GM12878 (cell line): ENCODE measurements around the gene CST8. TPM values are rescaled to one million over a fixed set of nuclear protein-coding genes. Genes with fewer than 3 reads are reported as not detected.

ENCODE experiments used
- ATAC-seq: fragments of 200-7000 bp; cut with Tn5 transposase; 3 replicates; pipeline ENCODE4 v1.9.1; 2020; ENCODE audit warnings: mild to moderate bottlenecking, moderate library complexity
- BruUV-seq: library from RNA; stranded (reverse); fragments of 400-500 nt; replicated peaks from 2 replicates; lab custom pipeline; 2021; lab: Mats Ljungman, UMichigan
- CTCF ChIA-PET: fragments of 300-600 bp; sonication (Branson Sonifier 250); formaldehyde crosslinking; extraction: SDS; loops from one replicate; lab custom pipeline; 2021; ENCODE audit warnings: inconsistent platforms; lab: Yijun Ruan, JAX
- POLR2A ChIA-PET: fragments of 350-600 bp; formaldehyde crosslinking; extraction: SDS; loops from one replicate; lab custom pipeline; 2021; ENCODE audit warnings: inconsistent platforms; lab: Charles Lee
- RAD21 ChIA-PET: fragments of 300-600 bp; sonication (Branson Sonifier 250); formaldehyde crosslinking; loops from one replicate; lab custom pipeline; 2023; ENCODE audit warnings: antibody characterized with exemption; ENCODE audit not compliant: unreplicated experiment; lab: Charles Lee
- SMC1A ChIA-PET: fragments of 300-600 bp; sonication (Branson Sonifier 250); formaldehyde crosslinking; loops from one replicate; lab custom pipeline; 2023; ENCODE audit not compliant: unreplicated experiment, uncharacterized antibody; lab: Charles Lee
- DNase-seq: peaks from one replicate; pipeline ENCODE4 v3.0.0-alpha.2; 2011; ENCODE audit warnings: low read depth, low spot score
- FAIRE-seq: peaks from 3 replicates; lab custom pipeline; 2011; peaks lifted over from hg19 to GRCh38; lab: Jason Lieb, UNC
- H2AFZ ChIP-seq: 2 replicates; pipeline ENCODE4 v1.6.0; 2011; ENCODE audit warnings: low read depth, low read length, control low read depth; ENCODE audit not compliant: control insufficient read depth
- H3K27ac ChIP-seq: 2 replicates; pipeline ENCODE4 v1.5.1; 2011; ENCODE audit warnings: control low read depth; ENCODE audit not compliant: control insufficient read depth, insufficient read depth
- H3K27me3 ChIP-seq, 2 experiments: replicated peaks in 1 of 2; 2 replicates each; pipeline versions ENCODE4 v1.6.0 to v1.6.1; 2011; ENCODE audit warnings: low read length in 1 of 2; ENCODE audit not compliant: control insufficient read depth in 2 of 2, insufficient read depth in 2 of 2
- H3K36me3 ChIP-seq, 2 experiments: 2 replicates each; pipeline ENCODE4 v1.5.1; 2011; ENCODE audit warnings: low read length in 1 of 2; ENCODE audit not compliant: control insufficient read depth in 2 of 2, insufficient read depth in 2 of 2
- H3K4me1 ChIP-seq: 2 replicates; pipeline ENCODE4 v1.6.1; 2011; ENCODE audit warnings: mild to moderate bottlenecking, low read length, moderate library complexity, mixed read lengths; ENCODE audit not compliant: control insufficient read depth, insufficient read depth
- H3K4me2 ChIP-seq: 2 replicates; pipeline ENCODE4 v1.6.0; 2011; ENCODE audit warnings: control low read depth; ENCODE audit not compliant: control insufficient read depth, insufficient read depth
- H3K4me3 ChIP-seq: fragments of 200-600 bp; sonication (generic); 2 replicates; pipeline ENCODE4 v1.5.1; 2016
- H3K79me2 ChIP-seq: 2 replicates; pipeline ENCODE4 v1.6.0; 2011; ENCODE audit warnings: low read length; ENCODE audit not compliant: control insufficient read depth, insufficient read depth
- H3K9ac ChIP-seq: 2 replicates; pipeline ENCODE4 v1.8.0; 2011; ENCODE audit warnings: low read length, control low read depth, mixed read lengths; ENCODE audit not compliant: control insufficient read depth, insufficient read depth
- H3K9me3 ChIP-seq: replicated peaks from 3 replicates; pipeline ENCODE4 v1.5.1; 2011; ENCODE audit warnings: mild to moderate bottlenecking, low read length; ENCODE audit not compliant: control insufficient read depth, insufficient read depth
- H4K20me1 ChIP-seq: 2 replicates; pipeline ENCODE4 v1.6.0; 2011; ENCODE audit not compliant: control insufficient read depth, insufficient read depth
- CREB1 ChIP-seq: IDR thresholded peaks from 2 replicates; pipeline ENCODE4 v1.6.1; 2012; ENCODE audit warnings: low read depth, mild to moderate bottlenecking, inconsistent platforms
- EZH2 ChIP-seq: IDR thresholded peaks from 2 replicates; pipeline ENCODE4 v1.6.1; 2012; ENCODE audit warnings: low read depth, mild to moderate bottlenecking, control low read depth, inconsistent platforms, low read length, borderline replicate concordance; ENCODE audit not compliant: control insufficient read depth
- HDGF ChIP-seq: fragments of 450-650 bp; IDR thresholded peaks from 2 replicates; pipeline ENCODE4 v1.6.1; 2016; ENCODE audit warnings: antibody characterized with exemption
- IKZF1 ChIP-seq: fragments of 450-650 bp; conservative IDR thresholded peaks from 2 replicates; pipeline ENCODE4 v1.6.1; 2017; ENCODE audit warnings: antibody characterized with exemption, mild to moderate bottlenecking
- PAX8 ChIP-seq: fragments of 450-650 bp; IDR thresholded peaks from 2 replicates; pipeline ENCODE4 v1.6.1; 2017; ENCODE audit warnings: mild to moderate bottlenecking, moderate library complexity
- SIN3A ChIP-seq: IDR thresholded peaks from 2 replicates; pipeline ENCODE4 v1.6.1; 2012; ENCODE audit warnings: low read depth, low read length, improper control_type of control experiment
- TCF3 ChIP-seq: IDR thresholded peaks from 2 replicates; pipeline ENCODE4 v1.6.1; 2012; ENCODE audit warnings: low read depth, mild to moderate bottlenecking, low read length, borderline replicate concordance; ENCODE audit not compliant: insufficient read depth
- YY1 ChIP-seq: IDR thresholded peaks from 2 replicates; pipeline ENCODE4 v1.6.1; 2011; ENCODE audit warnings: low read depth, mild to moderate bottlenecking, low read length
- WGBS: methylation state at CpG from one replicate; pipeline ENCODE4 v1.1.6; 2016; ENCODE audit warnings: low lambda C conversion rate; ENCODE audit not compliant: insufficient replicate concordance, insufficient coverage; ENCODE audit errors: missing lambda C conversion rate; 5-methylcytosine and 5-hydroxymethylcytosine counted together
- in situ Hi-C: fragments of 300-500 bp; cut with MboI; formaldehyde crosslinking; loops from 9 replicates; pipeline ENCODE4 v1.14.3; 2018; ENCODE audit warnings: mixed read lengths
- intact Hi-C: fragments of 100-400 bp; cut with micrococcal nuclease; formaldehyde crosslinking; loops from one replicate; pipeline ENCODE4 v1.14.2; 2022; ENCODE audit not compliant: unreplicated experiment
- polyA plus RNA-seq, 11 experiments: library from polyadenylated mRNA; depleted of rRNA in 4 of 11; unstranded in 6 of 11; stranded (reverse) in 5 of 11; fragments of >200 nt; fragmentation: Nextera tagmentation in 4 of 11; fragmentation: Illumina TruSeq in 1 of 11; extraction: Ambion mirVana in 4 of 11; extraction: Trizol in 1 of 11; gene quantifications; 1 replicate in 1 of 11; 2 replicates in 10 of 11; pipeline versions ENCODE4 v1.2.1 to v1.2.3, GENCODE V29; 2011 to 2016; ENCODE audit warnings: inconsistent platforms in 2 of 11, missing spikeins in 2 of 11, low read depth in 1 of 11
- total RNA-seq, 4 experiments: library from RNA; depleted of rRNA in 3 of 4; stranded (reverse); fragments of >200 nt in 3 of 4; fragmentation: Illumina TruSeq in 1 of 4; extraction: Trizol in 1 of 4; gene quantifications; 2 replicates each; pipeline versions ENCODE4 v1.2.1 to v1.2.3, GENCODE V29; 2013 to 2021

Gene CST8
- total and polyA plus RNA-seq, 10 of the 15 experiments (the other 5 are each of a cell fraction or from before 2014, with no cell fraction given), result not detected

DNA sequence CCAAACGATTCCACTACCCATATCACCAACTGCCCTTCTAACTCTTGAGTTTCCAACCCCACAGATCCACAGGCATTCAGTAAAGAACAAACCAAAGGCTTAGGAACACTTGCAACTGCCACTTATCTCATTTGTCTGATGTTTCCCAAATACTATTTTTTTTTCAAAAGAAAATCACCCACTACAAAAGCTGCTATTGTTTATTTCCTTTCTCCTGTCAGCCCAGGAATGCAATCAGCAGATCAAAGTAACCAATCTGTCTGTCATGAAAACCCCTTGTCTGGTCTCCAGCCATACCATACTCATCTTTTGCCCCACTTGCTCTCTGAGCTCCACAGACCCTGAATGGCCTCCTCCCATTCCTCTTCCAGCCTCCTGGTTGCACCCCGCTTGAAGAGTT is 8.8 kb upstream of the CST8 start (continued):
- TF ChIP-seq HDGF (no peak), YY1 (no peak), TCF3 (no peak), PAX8 (no peak), IKZF1 (no peak), SIN3A (no peak), EZH2 (no peak)

DNA sequence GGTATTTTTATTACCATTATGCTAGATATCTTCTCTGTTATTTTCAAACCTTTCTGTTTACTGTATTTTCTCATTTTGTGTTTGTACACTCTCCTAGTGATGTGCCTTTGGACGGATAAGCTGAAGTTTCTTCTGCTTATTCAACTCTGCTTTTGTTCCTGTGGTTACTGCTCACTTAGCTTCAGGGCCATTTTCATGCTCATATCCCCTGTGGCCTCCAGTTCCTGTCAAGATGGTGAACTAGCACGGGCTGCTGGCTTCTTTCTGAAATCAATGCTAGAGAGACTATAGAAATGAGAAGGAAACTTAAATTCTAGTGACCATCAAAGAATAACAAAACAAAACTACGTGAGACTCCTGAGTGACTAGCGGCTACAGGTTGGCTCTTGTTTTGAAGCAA is 6.8 kb upstream of the CST8 start:
- CTCF ChIA-PET, result no interaction called here
- RAD21 ChIA-PET, result no interaction called here
- no peak overlapping the region for H3K4me2 ChIP-seq
- no peak overlapping the region for H3K4me3 ChIP-seq
- FAIRE-seq (peak; percentile 66), ATAC-seq (no peak), DNase-seq (no peak)
- TF ChIP-seq YY1, result peak; percentile 41; the same call in 1 of the 2 replicates
- no peak for TF ChIP-seq CREB1
- intact Hi-C loops, result no loop called here
- POLR2A ChIA-PET, result no interaction called here
- H4K20me1 ChIP-seq, result no peaks in the 10 kb centered on the region
- no peaks in the 10 kb centered on the region for H3K79me2 ChIP-seq
- no TSS peak for BruUV-seq
- no peaks in the 10 kb centered on the region for H3K36me3 ChIP-seq
- H3K4me1 ChIP-seq, result no peaks in the 10 kb centered on the region
- SMC1A ChIA-PET, result no interaction called here
- 0% methylated on average over 4 of the region's 4 CpGs for WGBS
- H3K9me3 ChIP-seq, result no peaks in the 10 kb centered on the region; the same call in 1 of the 3 replicates
- H2AFZ ChIP-seq, result no peak overlapping the region
- no peaks in the 10 kb centered on the region for H3K27me3 ChIP-seq
- no peak overlapping the region for H3K9ac ChIP-seq
- H3K27ac ChIP-seq, result no peak overlapping the region
- in situ Hi-C loops, result no loop called here
